Ishikawa (cell line): ENCODE data around the gene AMZ1.

ENCODE experiments used
- CEBPB ChIP-seq: IDR thresholded peaks from 2 replicates; pipeline ENCODE4 v1.6.1; 2012
- CREB1 ChIP-seq: IDR thresholded peaks from 2 replicates; pipeline ENCODE4 v1.6.1; 2012; ENCODE audit warnings: low read depth
- EGR1 ChIP-seq: IDR thresholded peaks from 2 replicates; pipeline ENCODE4 v1.6.1; 2012
- EP300 ChIP-seq: IDR thresholded peaks from 2 replicates; pipeline ENCODE4 v1.6.1; 2012; ENCODE audit warnings: borderline replicate concordance
- FOXM1 ChIP-seq: IDR thresholded peaks from 2 replicates; pipeline ENCODE4 v1.6.1; 2012; ENCODE audit warnings: low read depth, borderline replicate concordance
- NFIC ChIP-seq: IDR thresholded peaks from 2 replicates; pipeline ENCODE4 v1.6.1; 2012
- RAD21 ChIP-seq: IDR thresholded peaks from 2 replicates; pipeline ENCODE4 v1.6.1; 2012; ENCODE audit warnings: low read depth
- TAF1 ChIP-seq: IDR thresholded peaks from 2 replicates; pipeline ENCODE4 v1.6.1; 2012; ENCODE audit warnings: low read depth, mild to moderate bottlenecking
- TCF12 ChIP-seq: IDR thresholded peaks from 2 replicates; pipeline ENCODE4 v1.6.1; 2012; ENCODE audit warnings: low read depth
- TEAD4 ChIP-seq: IDR thresholded peaks from 2 replicates; pipeline ENCODE4 v1.6.1; 2012
- YY1 ChIP-seq: IDR thresholded peaks from 2 replicates; pipeline ENCODE4 v1.6.1; 2012; ENCODE audit warnings: low read depth
- ZBTB7A ChIP-seq: IDR thresholded peaks from 2 replicates; pipeline ENCODE4 v1.6.1; 2012; ENCODE audit warnings: low read depth
- TF ChIP-seq, protein P1 (sequence below): IDR thresholded peaks from 2 replicates; pipeline ENCODE4 v1.6.1; 2012
- TF ChIP-seq, protein P2 (sequence below): IDR thresholded peaks from 2 replicates; pipeline ENCODE4 v1.6.1; 2012
- TF ChIP-seq, protein P3 (sequence below): IDR thresholded peaks from 2 replicates; pipeline ENCODE4 v1.6.1; 2012; ENCODE audit warnings: low read depth, mild to moderate bottlenecking

The AMZ1 gene

DNA sequence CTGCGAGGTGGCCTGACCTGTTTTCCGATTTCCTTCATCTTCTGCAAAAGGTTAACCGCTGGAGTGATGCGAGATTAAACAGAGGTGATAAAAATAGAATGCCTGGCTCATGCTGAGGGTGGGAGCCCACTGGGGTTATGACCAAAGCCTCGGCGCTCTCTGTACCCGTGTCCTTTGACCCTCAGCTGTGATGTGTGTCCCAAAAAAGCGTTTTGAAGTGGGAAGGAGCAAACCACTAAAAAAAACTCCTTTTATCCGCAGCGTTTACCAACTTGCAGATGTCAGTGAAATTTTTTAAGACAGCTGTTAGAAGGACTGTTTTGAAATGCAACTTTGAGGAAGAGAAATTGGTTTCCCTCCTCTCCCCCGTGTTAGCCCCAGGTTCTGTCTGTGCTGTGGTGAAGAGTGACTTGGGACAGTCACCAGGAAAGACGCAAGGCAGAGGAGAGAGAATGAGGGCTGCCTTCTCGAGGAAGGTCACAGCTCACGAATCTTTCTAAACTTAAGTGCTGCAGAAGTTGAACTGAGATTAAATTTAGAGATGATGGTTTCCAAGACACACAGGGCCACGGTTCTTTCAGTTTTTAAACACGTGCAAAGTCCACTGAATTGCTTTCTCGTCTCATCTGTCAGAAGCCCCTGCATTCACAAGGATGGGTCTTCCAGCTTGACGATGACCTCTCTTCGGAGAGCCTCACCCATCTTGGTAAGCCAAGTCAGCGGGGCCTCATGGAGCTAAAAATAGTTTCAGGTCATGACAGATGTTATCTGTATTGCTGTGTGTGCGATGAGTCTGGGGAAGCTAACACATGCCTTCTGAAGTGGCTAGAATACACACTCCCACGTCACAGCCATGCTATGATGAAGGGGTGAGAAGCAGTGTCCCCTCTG is 27.6 kb downstream of the AMZ1 start:
- TF ChIP-seq TAF1 = no peak

DNA sequence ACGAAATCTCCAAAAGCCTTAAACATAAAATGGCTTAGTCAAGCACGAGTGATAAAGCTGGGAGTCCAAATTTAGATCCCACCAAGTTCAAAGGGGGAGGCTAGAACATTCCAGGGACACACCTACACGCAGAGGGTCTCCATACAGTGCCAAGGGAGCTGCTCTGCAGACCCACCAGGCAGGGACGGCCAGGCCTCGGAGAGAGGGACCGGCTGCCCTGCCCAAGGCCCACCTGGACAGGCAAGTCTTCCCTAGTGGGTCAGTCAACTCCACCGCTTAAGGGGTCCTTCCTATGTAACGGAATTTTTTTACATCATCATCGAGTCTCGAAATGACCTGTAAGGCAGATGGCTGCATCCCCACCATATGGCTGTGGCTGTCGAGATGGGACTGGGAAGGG is 28.5 kb downstream of the AMZ1 start:
- TF ChIP-seq ZBTB7A (no peak), TAF1 (no peak), NFIC (no peak), FOXM1 (no peak), RAD21 (no peak), EP300 (no peak), TCF12 (no peak)
- TF ChIP-seq, protein P1, sequence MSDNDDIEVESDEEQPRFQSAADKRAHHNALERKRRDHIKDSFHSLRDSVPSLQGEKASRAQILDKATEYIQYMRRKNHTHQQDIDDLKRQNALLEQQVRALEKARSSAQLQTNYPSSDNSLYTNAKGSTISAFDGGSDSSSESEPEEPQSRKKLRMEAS = no peak

DNA sequence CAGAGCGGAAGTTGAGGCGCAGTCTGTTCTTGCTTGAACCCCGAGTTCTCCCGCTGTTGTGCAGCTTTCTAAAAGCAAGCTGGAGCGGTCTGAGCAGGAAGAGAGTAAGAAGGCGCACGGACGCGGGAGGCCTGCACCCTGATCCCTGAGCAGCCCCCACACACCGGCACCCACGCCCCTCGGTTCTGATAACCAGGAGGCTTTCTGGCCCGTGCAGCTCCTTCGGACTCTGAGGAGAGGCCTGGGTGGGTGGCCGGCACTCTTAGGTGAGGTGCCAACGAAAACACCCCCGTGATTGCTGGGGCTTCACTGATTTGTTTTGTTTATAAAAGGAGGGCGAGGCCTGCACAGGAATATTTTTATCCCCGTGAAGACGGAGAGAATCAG is 28.9 kb downstream of the AMZ1 start:
- TF ChIP-seq TAF1 = no peak
- no peak for TF ChIP-seq FOXM1
- TF ChIP-seq, protein P2, sequence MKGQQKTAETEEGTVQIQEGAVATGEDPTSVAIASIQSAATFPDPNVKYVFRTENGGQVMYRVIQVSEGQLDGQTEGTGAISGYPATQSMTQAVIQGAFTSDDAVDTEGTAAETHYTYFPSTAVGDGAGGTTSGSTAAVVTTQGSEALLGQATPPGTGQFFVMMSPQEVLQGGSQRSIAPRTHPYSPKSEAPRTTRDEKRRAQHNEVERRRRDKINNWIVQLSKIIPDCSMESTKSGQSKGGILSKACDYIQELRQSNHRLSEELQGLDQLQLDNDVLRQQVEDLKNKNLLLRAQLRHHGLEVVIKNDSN = no peak
- no peak for TF ChIP-seq RAD21
- TF ChIP-seq, protein P1 = no peak
- no peak for TF ChIP-seq CREB1
- no peak for TF ChIP-seq CEBPB
- TF ChIP-seq TEAD4 = no peak
- no peak for TF ChIP-seq YY1
- TF ChIP-seq NFIC = no peak
- TF ChIP-seq, protein P3, sequence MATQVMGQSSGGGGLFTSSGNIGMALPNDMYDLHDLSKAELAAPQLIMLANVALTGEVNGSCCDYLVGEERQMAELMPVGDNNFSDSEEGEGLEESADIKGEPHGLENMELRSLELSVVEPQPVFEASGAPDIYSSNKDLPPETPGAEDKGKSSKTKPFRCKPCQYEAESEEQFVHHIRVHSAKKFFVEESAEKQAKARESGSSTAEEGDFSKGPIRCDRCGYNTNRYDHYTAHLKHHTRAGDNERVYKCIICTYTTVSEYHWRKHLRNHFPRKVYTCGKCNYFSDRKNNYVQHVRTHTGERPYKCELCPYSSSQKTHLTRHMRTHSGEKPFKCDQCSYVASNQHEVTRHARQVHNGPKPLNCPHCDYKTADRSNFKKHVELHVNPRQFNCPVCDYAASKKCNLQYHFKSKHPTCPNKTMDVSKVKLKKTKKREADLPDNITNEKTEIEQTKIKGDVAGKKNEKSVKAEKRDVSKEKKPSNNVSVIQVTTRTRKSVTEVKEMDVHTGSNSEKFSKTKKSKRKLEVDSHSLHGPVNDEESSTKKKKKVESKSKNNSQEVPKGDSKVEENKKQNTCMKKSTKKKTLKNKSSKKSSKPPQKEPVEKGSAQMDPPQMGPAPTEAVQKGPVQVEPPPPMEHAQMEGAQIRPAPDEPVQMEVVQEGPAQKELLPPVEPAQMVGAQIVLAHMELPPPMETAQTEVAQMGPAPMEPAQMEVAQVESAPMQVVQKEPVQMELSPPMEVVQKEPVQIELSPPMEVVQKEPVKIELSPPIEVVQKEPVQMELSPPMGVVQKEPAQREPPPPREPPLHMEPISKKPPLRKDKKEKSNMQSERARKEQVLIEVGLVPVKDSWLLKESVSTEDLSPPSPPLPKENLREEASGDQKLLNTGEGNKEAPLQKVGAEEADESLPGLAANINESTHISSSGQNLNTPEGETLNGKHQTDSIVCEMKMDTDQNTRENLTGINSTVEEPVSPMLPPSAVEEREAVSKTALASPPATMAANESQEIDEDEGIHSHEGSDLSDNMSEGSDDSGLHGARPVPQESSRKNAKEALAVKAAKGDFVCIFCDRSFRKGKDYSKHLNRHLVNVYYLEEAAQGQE = no peak
- no peak for TF ChIP-seq EGR1
- TF ChIP-seq TCF12 = no peak
- TF ChIP-seq EP300 = no peak
- no peak for TF ChIP-seq ZBTB7A

DNA sequence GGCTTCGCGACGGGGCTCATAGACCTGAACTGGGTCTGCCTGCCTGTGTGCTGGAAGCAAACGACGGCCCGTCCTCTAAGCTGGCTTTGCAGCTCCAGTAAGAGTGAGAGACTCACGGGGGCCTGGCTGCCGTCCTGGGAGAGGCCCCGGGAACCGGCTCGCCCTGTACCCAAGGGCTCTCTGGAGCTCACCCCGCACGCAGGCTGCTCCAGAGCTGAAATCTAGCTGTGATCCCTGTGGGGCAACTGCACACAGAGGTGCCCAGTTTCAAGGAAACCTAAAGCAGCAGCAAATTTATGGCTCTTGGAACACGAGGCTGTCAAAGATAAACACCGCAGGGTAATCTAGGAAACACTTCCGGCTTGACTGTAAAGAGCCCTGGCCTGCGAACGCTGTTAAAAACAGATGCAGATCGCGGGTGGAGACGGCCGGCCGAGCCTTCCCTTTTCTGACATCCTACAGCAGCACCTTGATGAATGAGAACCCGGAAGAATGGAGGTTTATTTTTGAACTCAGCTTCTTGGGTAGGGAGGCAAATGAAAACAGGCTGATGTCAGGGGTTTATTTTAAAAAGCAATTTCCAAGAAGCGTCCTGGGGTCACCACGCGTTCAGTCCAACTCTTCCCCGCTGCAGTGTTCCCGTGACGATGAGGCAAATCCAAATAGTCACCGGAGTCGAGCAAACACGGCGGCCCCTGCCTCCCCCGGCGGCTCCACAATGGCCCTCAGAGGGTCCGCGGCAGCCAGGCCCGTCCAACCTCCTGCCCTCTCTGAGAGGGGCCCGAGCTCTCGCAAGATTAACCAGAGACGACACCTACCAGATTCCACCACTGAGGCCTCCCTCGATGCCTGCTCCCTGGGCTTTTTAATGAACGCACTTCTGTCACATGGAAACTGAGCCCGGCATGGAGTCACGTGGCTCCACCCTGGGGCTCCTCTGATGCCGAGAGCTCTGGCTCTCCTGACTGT is 29.6 kb downstream of the AMZ1 start:
- TF ChIP-seq, protein P3 = no peak

DNA sequence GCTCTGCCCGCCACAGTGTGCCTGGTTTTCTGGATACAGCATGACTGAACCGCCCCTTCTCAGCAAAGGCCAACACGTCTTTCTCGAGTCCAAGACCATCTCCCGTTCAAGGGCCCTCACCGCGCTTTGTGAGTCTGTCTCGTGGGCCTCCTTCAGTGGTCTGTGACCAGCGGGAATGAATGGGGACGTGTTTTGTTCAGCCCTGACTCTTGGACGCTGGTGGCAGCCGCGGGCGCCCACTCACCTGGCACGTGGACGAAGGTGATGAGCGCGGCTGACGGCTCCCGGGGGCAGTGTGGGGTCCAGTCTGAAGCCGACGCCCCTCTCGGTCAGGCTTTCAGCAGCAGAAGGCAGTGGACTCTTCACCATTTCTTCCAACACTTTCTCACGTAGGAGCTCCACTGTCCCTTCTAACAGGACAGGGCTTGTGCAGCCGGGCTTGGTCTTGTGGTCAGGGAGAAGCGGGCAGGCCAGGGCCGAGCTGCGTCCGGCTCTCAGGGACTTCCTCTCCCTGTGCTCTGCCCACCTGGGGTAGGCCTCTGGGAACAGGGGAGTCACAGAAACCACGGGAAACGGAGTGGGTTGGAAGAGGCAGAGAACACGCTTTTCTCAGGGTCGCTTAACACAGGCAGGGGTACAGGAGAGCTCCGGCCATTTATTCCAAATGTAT is 30.4 kb downstream of the AMZ1 start:
- TF ChIP-seq CREB1 = no peak
- no peak for TF ChIP-seq FOXM1
- no peak for TF ChIP-seq NFIC

DNA sequence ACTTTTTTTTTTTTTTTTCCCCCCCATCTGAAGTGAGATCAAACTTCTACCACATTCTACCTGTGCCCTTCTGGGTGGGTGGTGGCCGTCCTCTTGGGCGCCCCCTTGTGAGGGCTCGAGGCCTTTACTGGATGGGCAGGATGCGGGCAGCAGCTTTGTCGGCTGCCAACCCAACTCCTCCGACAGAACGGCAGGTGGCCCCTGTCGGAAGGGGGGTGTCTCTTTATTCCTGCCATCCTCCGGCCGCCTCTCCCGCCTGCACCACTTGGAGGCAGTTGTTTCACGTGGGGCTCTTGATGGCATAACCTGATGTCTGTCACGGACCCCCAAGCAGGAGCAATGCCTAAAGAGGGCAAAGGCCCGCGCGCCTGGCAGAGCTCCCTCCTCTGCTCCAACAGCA is 31.0 kb downstream of the AMZ1 start:
- TF ChIP-seq, protein P2 = no peak
- no peak for TF ChIP-seq CREB1
- TF ChIP-seq, protein P1 = no peak
- TF ChIP-seq RAD21 = peak; percentile 14; the same call in 1 of the 2 replicates
- TF ChIP-seq CEBPB = no peak
- TF ChIP-seq TCF12 = no peak
- no peak for TF ChIP-seq FOXM1
- TF ChIP-seq, protein P3 = no peak
